Measurements from ENCODE around the gene TAOK2.

The TAOK2 gene

DNA sequence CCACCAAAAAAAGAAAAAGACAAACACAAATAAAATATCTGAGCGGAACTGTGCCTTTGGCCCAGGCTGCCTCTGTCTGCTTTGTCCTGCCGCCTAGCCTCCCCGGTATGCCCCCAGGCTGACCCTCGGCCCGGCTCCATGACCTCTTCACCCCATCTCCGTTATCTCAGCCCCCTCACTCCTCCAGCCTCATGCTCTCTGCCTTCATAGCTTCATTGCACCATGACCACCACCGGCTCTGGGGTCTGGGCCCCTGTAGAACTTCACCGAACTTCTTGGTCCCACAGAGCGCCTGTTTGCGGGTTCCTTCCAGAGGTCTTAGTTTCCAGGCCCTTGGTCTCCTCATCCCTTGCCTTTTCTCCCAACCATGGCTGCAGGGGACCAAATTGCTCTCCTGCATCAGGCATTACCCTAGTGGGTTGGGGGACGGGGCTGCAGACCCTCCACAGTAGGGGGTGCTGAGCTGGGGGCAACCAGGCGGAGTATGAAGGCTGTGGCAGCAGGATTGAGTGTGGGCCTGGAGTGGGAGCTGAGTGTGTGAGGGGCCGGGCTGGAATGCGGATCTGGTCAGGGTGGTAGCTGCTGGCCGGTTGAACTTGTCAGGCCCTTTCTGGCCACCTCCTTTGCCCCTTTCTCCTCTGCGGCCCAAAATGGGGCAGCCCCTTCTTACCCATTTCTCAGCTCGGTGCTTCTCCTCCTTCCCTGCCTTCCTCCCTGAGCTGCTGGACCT, 14.8 kb downstream of the TAOK2 start:
- no peak for DNase-seq

GRCh38 chr16:29989111-29989858, 15.6 kb downstream of the TAOK2 start:
- DNase-seq = no peak

- DNase-seq = no peak
Measured at GRCh38 chr16:29990034-29990433, 16.4 kb downstream of the TAOK2 start.

GRCh38 chr16:29990883-29991570, 17.4 kb downstream of the TAOK2 start:
- no peak for DNase-seq

GRCh38 chr16:29991571-29991904, 17.9 kb downstream of the TAOK2 start:
- no peak for DNase-seq

DNA sequence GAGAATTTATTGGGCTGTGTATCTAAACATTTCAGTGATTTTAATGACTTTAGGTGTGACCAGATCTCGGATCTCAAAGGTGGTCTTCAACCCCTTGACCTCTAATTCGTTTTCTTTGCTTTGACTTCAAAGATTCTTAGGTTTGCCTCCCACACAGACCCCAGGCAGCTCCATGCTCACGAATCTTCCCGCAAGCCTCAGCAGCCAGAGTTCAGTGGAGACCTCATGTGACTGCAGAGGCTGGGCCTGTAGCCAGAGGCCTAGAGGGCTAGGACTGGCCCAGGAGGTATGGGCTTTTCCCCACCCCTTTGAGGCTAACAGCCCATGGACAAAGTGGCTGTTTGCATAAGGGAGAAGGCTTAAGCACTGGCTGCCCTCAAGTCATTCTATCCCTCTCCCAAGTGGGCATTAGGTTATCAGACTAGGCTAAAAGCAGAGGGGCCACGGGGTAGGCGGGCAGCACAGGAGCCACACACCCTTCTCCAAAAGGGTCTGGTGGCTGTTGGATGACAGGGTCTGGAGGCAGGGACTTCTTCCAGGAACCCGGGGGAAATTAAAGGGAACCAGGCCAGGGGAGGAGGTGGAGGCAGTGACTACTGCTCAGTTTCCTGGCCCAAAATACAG, 18.8 kb downstream of the TAOK2 start:
- no peak for DNase-seq

GRCh38 chr16:29993191-29993902, 19.7 kb downstream of the TAOK2 start:
- no peak for DNase-seq

- no peak for DNase-seq
Measured at GRCh38 chr16:29993903-29994599, 20.4 kb downstream of the TAOK2 start.

DNA sequence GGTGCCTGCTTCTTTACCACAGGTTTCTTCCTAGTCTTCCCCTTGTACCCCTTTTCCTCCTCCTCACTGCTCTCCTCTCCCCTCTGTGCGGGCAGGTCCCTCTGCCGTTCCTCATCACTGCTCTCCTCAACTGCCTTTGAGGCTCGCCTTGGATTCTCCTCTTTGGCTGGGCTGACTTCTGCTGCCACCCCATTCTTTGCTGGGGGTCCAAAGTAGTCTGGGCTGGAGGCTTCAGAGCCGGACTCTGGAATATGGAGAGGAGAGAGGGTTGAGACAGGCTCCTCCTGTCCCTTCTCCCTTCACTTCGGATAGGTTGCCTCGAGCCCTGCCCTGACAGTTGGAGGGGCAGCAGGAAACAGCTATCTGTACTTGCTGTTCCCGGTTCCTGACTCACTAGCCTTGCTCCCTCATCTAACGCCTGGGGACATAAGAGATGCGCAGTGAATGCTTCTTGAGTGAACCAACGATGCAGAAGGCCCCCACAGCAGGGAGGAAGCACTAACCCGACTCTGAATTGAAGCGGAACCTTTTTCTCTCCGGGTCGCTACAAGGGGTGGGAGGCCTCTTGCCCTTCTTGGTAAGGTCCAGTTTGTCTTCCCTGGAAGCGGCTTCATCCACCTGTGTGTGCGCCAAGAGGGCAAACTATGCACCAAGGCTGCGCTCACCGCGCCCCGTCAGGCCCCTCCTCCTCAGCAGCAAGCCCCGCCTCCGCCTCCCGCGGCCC, 21.1 kb downstream of the TAOK2 start:
- DNase-seq = no peak

- DNase-seq = peak; percentile 72
Measured at GRCh38 chr16:29995324-29995910, 21.7 kb downstream of the TAOK2 start, which contains the start of gene HIRIP3. Gene HIRIP3 (minus strand): TSS chr16:29995617. CDS start chr16:29995605, 12 bp downstream.

GRCh38 chr16:29995911-29996765, 22.5 kb downstream of the TAOK2 start, which contains the start of gene INO80E:
Gene INO80E (plus strand): TSS chr16:29996241. CDS start chr16:29996311, 70 bp downstream.
- DNase-seq = peak; percentile 96

- no peak for DNase-seq
Measured at GRCh38 chr16:29996766-29997250, 23.1 kb downstream of the TAOK2 start.

DNA sequence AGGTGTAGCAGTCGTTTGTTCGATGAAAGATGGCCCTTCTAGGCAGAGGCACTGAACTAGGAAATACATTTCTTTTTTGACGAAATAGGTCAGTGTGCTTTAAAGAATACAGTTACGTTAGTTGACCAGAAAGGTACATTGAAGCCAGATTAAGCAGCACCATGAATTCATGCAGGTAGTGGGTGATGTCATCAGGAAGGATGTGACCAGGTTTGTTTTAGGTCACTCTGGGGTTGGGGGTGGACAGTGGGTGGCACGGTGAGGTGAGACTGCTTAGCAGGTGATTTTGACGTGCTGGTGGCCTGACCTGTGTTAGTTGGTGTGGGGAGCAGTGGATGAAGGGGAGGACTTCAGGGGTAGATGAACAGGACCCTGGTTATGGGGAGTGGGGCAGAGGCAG, 25.9 kb downstream of the TAOK2 start:
- no peak for DNase-seq

DNA sequence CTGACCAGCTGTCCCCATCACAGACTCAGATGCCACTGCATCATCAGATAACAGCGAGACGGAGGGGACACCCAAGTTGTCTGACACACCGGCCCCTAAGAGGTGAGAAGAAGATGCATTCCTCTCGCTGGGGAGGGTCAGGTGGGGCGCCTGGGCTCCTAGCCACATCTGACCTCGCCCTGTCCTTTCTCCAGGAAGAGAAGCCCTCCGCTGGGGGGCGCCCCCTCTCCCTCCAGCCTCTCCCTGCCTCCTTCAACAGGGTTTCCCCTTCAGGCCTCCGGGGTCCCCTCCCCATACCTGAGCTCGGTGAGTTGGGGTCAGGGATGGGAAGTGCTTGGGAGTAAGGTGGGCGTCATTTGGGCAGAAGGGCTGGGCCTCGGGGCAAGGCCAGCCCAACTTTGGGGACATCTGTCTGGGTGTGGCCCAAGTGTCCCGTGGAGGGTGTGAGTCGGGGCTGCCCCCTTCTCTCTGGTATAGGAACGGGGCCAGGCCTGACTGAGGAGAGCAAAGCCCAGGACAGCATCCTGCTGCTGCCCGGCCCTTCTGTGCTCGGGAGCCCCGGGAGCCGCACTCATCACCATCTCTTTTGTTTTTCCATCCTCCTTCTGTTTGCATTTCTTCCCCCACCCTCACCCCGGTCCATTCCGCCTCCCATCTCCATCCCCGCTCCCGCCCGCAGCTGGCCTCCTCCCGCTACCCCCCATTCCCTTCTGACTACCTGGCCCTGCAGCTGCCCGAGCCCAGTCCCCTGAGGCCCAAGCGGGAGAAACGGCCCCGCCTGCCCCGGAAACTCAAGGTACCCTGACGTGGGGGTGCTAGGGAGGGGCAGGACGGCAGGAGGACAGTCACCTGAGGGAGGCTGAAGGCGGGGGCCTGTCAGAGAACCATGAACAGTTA, 27.3 kb downstream of the TAOK2 start:
- DNase-seq = no peak

GRCh38 chr16:30002614-30003346, 29.1 kb downstream of the TAOK2 start:
- no peak for DNase-seq

DNA sequence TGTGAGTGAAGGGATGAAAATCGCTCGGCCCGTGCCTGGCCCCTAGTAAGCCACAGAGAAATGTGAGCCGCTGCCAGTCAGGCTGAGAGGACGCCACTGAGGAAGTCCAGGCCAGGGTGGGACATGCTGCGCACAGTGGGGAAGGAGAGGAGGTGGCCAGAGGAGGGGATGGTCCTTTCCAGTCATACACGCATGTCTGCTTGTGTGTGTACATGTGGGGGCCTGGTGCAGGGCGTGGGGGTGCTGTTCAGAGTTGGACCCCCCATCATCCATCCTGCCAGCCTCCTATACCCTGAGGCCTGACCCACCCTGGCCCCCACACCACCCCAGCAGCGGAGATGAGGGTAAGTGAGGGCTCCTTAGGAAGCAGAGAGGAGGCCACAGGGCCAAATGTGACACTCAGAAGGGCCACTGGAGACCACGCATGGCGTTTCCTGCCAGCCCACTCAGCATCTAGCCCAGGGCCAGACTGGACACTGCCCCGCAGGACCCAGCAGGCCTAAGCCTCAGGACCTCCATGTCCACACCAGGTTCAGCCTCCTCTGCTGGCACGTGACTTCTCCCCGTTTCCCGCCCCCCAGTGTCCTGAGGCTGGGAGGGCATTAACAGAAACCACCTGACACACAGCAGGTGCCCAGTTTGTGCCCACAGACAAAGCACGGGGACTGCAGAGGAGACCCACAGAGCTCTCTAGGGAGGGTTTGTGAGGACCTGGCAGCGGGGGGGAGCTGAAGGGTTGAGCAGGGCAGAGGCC, 30.2 kb downstream of the TAOK2 start:
- no peak for DNase-seq

DNA sequence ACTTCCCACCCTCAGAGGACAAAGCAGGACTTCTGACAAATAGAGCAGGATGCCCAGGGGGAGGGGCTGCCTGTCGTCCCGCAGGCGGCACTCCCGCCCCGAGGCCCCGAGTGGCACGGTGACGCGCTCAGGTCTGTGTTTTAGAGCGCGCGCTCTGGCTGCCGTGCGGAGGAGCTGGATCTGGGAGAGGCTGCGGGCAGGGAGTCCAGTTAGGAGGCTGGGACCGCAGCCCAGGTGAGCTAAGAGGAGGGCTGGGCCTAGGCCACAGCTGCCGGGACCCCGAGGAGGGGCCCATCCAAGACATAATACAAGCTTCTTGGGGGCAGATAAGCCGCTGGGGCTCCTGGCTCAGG, 30.7 kb downstream of the TAOK2 start:
- DNase-seq = peak; percentile 83
